Stimulated activated CD8-positive, alpha-beta memory T cell treated with anti-CD3 and anti-CD28 coated beads, Interleukin-7, amount 100 ng/mL, for 24 hours (primary cell): ENCODE measurements around the gene FOXO3B.
"Not testable (repeated sequence)": the region's sequence is repeated elsewhere in the genome, so short reads cannot be mapped to it uniquely, and the experiment has no call there.

Experiments
- DNase-seq: peaks from one replicate; pipeline ENCODE4 v3.0.0-alpha.2; 2020; ENCODE audit warnings: low read depth

Gene FOXO3B

DNA sequence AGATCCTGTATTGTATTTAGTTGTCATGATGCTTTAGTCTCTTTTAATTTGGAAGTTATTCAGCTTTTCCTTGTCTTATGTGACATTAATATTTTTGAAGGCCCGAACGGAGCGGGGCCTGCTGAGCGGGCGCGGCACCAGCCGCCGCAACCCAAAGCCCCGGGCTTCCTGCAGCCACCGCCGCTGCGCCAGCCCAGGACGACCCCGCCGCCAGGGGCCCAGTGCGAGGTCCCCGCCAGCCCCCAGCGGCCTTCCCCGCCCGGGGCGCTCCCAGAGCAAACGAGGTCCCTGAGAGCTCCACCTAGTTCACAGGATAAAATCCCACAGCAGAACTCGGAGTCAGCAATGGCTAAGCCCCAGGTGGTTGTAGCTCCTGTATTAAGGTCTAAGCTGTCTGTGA, 32.0 kb downstream of the FOXO3B start:
- not testable (repeated sequence) for DNase-seq

GRCh38 chr17:18644291-18644690, 37.8 kb downstream of the FOXO3B start, which contains the start of gene TBC1D28:
Gene TBC1D28 (minus strand): TSS chr17:18644391. CDS start chr17:18641352, 3,039 bp downstream.
- not testable (repeated sequence) for DNase-seq

- DNase-seq: not testable (repeated sequence)
Measured at GRCh38 chr17:18643124-18643523, 39.0 kb downstream of the FOXO3B start.

DNA sequence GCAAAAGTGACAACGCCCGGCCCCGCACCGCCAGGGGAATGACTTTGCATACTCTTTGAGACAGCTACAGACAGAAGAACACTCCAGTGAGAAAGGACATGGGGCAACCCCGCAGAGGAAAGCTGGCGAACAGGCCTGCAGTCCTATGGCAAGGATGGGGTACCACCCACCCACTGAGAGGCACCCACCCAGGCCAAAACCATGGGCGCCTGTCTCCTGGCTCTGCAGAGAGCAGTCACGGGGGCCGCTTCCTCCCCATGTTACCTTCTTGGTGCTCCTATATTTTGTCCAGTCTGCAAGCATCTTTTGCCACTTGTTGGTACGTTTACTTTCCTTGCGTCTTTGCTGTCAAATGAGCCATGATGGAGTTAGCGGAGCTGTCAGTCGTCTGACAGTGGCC, 43.8 kb downstream of the FOXO3B start:
- DNase-seq: not testable (repeated sequence)

DNA sequence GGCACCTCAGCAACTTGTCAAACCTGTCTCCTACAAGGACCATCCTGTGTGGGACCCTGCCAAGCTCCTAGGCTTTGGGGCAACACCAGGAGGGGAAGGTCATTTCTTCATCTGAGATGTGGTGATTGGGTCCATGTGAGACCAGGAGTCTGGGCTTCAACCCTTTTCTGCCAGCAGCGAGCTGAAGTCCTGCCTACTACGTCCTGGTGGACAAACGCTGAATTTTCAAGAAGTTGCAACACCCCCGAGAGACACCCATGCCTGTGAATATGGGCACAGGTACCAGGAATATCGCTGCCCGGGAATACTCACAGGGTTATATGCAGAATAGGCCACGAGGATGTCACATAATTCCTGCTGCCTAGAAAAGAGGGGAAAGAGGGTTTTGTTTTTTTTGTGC, 45.9 kb downstream of the FOXO3B start:
- not testable (repeated sequence) for DNase-seq

GRCh38 chr17:18635773-18636172, 46.3 kb downstream of the FOXO3B start:
- DNase-seq: not testable (repeated sequence)

GRCh38 chr17:18634550-18635263, 47.4 kb downstream of the FOXO3B start:
- not testable (repeated sequence) for DNase-seq
